K562 (cell line): ENCODE data around the gene VAT1L. TPM values are rescaled to one million over a fixed set of nuclear protein-coding genes. Genes with fewer than 3 reads are reported as not detected.
A peak's percentile ranks its signal among the peaks of the same experiment; 100 is the strongest.

Experiments
- KLF6 ChIP-seq: fragments of 250-450 bp; sonication (Bioruptor Pico); IDR thresholded peaks from 2 replicates; pipeline ENCODE4 v1.4.0; 2020; ENCODE audit warnings: mild to moderate bottlenecking, moderate library complexity, borderline replicate concordance
- polyA plus RNA-seq, 8 experiments: library from polyadenylated mRNA; depleted of rRNA in 4 of 8; stranded (reverse) in 5 of 8; unstranded in 3 of 8; fragments of >200 nt; fragmentation: Nextera tagmentation in 2 of 8; fragmentation: Illumina TruSeq in 1 of 8; extraction: Ambion mirVana in 2 of 8; extraction: Trizol in 1 of 8; gene quantifications; 2 replicates each; pipeline versions ENCODE4 v1.2.1 to v1.2.3, GENCODE V29; 2011 to 2014; ENCODE audit warnings: inconsistent platforms in 1 of 8, missing spikeins in 1 of 8
- total RNA-seq, 7 experiments: library from RNA; depleted of rRNA in 6 of 7; stranded (reverse); fragments of >200 nt in 6 of 7; fragmentation: Illumina TruSeq in 2 of 7; extraction: Trizol in 2 of 7; gene quantifications; 2 replicates each; pipeline versions ENCODE4 v1.2.1 to v1.2.3, GENCODE V29; 2011 to 2021; ENCODE audit warnings: low replicate concordance in 1 of 7
- TF ChIP-seq, protein P1 (sequence below): fragments of 200-600 bp; sonication (generic); IDR thresholded peaks from one replicate; pipeline ENCODE4 v1.6.1; 2012; ENCODE audit warnings: mild to moderate bottlenecking, low read depth, low read length, inconsistent platforms
- TF ChIP-seq, protein P2 (sequence below), 2 experiments: fragments of 450-650 bp; IDR thresholded peaks; 2 replicates each; pipeline ENCODE4 v1.6.1; 2016; ENCODE audit warnings: mild to moderate bottlenecking in 2 of 2, borderline replicate concordance in 1 of 2, low read depth in 1 of 2, moderate library complexity in 1 of 2
- TF ChIP-seq, protein P3 (sequence below): conservative IDR thresholded peaks from 2 replicates; pipeline ENCODE4 v1.6.1; 2011; ENCODE audit warnings: low read depth, mild to moderate bottlenecking, low read length; ENCODE audit not compliant: control insufficient read depth

The VAT1L gene
- total and polyA plus RNA-seq, 9 of the 15 experiments (the other 6 are each of a cell fraction or from before 2014, with no cell fraction given), result 0.01 TPM; not detected in 8

DNA sequence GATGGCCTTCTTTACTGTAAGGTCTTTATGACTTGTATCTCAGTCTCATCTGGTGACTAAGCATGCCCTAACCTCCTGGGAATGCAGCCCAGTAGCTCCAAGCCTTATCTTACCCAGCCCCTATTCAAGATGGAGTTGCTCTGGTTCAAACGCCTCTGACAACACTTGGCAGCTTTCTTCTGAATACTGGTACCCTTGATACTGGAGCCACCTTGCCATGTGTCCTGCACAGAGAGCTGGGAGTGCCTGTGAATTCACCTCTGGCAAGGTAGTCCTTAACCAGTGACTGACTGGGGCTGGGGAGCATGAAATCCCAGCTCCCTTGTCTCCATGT, 48.8 kb upstream of the VAT1L start (continued):
- TF ChIP-seq, protein P1, sequence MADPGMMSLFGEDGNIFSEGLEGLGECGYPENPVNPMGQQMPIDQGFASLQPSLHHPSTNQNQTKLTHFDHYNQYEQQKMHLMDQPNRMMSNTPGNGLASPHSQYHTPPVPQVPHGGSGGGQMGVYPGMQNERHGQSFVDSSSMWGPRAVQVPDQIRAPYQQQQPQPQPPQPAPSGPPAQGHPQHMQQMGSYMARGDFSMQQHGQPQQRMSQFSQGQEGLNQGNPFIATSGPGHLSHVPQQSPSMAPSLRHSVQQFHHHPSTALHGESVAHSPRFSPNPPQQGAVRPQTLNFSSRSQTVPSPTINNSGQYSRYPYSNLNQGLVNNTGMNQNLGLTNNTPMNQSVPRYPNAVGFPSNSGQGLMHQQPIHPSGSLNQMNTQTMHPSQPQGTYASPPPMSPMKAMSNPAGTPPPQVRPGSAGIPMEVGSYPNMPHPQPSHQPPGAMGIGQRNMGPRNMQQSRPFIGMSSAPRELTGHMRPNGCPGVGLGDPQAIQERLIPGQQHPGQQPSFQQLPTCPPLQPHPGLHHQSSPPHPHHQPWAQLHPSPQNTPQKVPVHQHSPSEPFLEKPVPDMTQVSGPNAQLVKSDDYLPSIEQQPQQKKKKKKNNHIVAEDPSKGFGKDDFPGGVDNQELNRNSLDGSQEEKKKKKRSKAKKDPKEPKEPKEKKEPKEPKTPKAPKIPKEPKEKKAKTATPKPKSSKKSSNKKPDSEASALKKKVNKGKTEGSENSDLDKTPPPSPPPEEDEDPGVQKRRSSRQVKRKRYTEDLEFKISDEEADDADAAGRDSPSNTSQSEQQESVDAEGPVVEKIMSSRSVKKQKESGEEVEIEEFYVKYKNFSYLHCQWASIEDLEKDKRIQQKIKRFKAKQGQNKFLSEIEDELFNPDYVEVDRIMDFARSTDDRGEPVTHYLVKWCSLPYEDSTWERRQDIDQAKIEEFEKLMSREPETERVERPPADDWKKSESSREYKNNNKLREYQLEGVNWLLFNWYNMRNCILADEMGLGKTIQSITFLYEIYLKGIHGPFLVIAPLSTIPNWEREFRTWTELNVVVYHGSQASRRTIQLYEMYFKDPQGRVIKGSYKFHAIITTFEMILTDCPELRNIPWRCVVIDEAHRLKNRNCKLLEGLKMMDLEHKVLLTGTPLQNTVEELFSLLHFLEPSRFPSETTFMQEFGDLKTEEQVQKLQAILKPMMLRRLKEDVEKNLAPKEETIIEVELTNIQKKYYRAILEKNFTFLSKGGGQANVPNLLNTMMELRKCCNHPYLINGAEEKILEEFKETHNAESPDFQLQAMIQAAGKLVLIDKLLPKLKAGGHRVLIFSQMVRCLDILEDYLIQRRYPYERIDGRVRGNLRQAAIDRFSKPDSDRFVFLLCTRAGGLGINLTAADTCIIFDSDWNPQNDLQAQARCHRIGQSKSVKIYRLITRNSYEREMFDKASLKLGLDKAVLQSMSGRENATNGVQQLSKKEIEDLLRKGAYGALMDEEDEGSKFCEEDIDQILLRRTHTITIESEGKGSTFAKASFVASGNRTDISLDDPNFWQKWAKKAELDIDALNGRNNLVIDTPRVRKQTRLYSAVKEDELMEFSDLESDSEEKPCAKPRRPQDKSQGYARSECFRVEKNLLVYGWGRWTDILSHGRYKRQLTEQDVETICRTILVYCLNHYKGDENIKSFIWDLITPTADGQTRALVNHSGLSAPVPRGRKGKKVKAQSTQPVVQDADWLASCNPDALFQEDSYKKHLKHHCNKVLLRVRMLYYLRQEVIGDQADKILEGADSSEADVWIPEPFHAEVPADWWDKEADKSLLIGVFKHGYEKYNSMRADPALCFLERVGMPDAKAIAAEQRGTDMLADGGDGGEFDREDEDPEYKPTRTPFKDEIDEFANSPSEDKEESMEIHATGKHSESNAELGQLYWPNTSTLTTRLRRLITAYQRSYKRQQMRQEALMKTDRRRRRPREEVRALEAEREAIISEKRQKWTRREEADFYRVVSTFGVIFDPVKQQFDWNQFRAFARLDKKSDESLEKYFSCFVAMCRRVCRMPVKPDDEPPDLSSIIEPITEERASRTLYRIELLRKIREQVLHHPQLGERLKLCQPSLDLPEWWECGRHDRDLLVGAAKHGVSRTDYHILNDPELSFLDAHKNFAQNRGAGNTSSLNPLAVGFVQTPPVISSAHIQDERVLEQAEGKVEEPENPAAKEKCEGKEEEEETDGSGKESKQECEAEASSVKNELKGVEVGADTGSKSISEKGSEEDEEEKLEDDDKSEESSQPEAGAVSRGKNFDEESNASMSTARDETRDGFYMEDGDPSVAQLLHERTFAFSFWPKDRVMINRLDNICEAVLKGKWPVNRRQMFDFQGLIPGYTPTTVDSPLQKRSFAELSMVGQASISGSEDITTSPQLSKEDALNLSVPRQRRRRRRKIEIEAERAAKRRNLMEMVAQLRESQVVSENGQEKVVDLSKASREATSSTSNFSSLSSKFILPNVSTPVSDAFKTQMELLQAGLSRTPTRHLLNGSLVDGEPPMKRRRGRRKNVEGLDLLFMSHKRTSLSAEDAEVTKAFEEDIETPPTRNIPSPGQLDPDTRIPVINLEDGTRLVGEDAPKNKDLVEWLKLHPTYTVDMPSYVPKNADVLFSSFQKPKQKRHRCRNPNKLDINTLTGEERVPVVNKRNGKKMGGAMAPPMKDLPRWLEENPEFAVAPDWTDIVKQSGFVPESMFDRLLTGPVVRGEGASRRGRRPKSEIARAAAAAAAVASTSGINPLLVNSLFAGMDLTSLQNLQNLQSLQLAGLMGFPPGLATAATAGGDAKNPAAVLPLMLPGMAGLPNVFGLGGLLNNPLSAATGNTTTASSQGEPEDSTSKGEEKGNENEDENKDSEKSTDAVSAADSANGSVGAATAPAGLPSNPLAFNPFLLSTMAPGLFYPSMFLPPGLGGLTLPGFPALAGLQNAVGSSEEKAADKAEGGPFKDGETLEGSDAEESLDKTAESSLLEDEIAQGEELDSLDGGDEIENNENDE, result no peak
- TF ChIP-seq, protein P2, sequence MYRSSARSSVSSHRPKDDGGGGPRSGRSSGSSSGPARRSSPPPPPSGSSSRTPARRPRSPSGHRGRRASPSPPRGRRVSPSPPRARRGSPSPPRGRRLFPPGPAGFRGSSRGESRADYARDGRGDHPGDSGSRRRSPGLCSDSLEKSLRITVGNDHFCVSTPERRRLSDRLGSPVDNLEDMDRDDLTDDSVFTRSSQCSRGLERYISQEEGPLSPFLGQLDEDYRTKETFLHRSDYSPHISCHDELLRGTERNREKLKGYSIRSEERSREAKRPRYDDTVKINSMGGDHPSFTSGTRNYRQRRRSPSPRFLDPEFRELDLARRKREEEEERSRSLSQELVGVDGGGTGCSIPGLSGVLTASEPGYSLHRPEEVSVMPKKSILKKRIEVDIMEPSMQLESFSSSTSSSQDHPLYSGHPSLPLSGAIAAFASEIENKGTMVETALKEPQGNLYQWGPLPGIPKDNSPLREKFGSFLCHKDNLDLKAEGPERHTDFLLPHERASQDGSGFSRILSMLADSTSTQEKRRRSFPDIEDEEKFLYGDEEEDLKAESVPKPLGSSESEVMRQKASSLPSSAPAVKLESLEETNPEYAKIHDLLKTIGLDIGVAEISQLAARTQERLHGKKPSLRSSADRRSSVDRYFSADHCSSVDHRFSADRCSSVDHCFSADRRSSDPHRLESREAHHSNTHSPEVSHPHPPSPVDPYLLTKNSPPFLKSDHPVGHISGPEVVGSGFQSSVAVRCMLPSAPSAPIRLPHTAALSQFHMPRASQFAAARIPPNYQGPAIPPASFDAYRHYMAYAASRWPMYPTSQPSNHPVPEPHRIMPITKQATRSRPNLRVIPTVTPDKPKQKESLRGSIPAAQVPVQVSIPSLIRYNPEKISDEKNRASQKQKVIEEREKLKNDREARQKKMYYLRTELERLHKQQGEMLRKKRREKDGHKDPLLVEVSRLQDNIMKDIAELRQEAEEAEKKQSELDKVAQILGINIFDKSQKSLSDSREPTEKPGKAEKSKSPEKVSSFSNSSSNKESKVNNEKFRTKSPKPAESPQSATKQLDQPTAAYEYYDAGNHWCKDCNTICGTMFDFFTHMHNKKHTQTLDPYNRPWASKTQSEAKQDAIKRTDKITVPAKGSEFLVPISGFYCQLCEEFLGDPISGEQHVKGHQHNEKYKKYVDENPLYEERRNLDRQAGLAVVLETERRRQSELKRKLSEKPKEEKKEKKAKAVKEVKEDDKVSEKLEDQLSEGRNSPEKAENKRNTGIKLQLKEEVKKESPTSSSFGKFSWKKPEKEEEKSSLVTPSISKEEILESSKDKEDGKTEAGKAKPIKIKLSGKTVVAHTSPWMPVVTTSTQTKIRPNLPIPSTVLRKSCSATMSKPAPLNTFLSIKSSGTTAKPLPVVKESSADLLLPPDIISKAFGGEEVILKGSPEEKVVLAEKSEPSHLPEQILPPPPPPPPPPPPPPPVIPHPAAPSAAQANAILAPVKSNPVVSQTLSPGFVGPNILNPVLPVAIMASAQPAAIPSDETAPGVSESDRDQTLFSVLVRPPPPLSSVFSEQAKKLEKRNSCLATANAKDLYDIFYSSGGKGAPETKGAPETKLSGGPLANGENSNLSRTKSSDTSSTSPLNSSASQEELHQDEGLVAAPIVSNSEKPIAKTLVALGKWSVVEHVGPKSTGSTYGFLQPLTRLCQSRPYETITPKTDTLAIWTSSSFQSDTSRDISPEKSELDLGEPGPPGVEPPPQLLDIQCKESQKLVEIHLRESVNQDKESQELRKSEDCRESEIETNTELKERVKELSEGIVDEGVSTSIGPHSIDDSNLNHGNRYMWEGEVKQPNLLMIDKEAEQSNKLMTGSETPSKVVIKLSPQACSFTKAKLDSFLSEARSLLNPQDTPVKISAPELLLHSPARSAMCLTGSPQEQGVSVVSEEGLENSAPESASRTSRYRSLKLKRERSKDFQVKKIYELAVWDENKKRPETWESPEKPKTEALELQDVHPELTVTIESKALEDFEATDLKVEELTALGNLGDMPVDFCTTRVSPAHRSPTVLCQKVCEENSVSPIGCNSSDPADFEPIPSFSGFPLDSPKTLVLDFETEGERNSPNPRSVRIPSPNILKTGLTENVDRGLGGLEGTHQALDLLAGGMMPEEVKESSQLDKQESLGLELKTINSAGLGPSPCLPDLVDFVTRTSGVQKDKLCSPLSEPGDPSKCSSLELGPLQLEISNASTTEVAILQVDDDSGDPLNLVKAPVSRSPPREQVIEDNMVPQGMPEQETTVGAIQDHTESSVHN (IDR thresholded peaks at IDR 0.05; ENCODE audit: borderline replicate concordance in 1 of 2, low read depth in 1 of 2), result no peak
- peak; percentile 95 for TF ChIP-seq KLF6 (CRISPR knock-in tag)
- TF ChIP-seq, protein P3, sequence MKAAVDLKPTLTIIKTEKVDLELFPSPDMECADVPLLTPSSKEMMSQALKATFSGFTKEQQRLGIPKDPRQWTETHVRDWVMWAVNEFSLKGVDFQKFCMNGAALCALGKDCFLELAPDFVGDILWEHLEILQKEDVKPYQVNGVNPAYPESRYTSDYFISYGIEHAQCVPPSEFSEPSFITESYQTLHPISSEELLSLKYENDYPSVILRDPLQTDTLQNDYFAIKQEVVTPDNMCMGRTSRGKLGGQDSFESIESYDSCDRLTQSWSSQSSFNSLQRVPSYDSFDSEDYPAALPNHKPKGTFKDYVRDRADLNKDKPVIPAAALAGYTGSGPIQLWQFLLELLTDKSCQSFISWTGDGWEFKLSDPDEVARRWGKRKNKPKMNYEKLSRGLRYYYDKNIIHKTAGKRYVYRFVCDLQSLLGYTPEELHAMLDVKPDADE, result no peak
